ENCODE results near the gene SNX24.
"Not testable (repeated sequence)": the region's sequence is repeated elsewhere in the genome, so short reads cannot be mapped to it uniquely, and the experiment has no call there.

SNX24 gene

GRCh38 chr5:122972877-122973276 lies 127.5 kb downstream of the SNX24 start:
- DNase-seq = peak; percentile 5

GRCh38 chr5:122973759-122974158 lies 128.3 kb downstream of the SNX24 start:
- DNase-seq = not testable (repeated sequence)

- DNase-seq = not testable (repeated sequence)
Observed at GRCh38 chr5:122974251-122974650, 128.8 kb downstream of the SNX24 start.

GRCh38 chr5:122977319-122977718 lies 131.9 kb downstream of the SNX24 start:
- no peak for DNase-seq

- no peak for DNase-seq
Observed at GRCh38 chr5:122978068-122978467, 132.7 kb downstream of the SNX24 start.

GRCh38 chr5:122978644-122979297 lies 133.4 kb downstream of the SNX24 start:
- no peak for DNase-seq

GRCh38 chr5:122981846-122982245 lies 136.4 kb downstream of the SNX24 start:
- DNase-seq = no peak

- DNase-seq = no peak
Observed at GRCh38 chr5:122982376-122982775, 137.0 kb downstream of the SNX24 start.

GRCh38 chr5:122984425-122984824 lies 139.0 kb downstream of the SNX24 start:
- DNase-seq = no peak

- DNase-seq = peak; percentile 34
Observed at GRCh38 chr5:122985006-122985700, 139.7 kb downstream of the SNX24 start.

GRCh38 chr5:122985954-122986721 lies 140.7 kb downstream of the SNX24 start:
- no peak for DNase-seq

GRCh38 chr5:122996091-122996490 lies 150.7 kb downstream of the SNX24 start:
- no peak for DNase-seq

GRCh38 chr5:122997294-122997693 lies 151.9 kb downstream of the SNX24 start:
- peak; percentile 65 for DNase-seq

- peak; percentile 31 for DNase-seq
Observed at GRCh38 chr5:122999947-123000563, 154.6 kb downstream of the SNX24 start.

GRCh38 chr5:123000731-123001130 lies 155.3 kb downstream of the SNX24 start:
- DNase-seq = peak; percentile 79

- no peak for DNase-seq
Observed at GRCh38 chr5:123001808-123002207, 156.4 kb downstream of the SNX24 start.

- peak; percentile 7 for DNase-seq
Observed at GRCh38 chr5:123007182-123007581, 161.8 kb downstream of the SNX24 start.

GRCh38 chr5:123007754-123008153 lies 162.3 kb downstream of the SNX24 start:
- no peak for DNase-seq

- DNase-seq = no peak
Observed at GRCh38 chr5:123012321-123012720, 166.9 kb downstream of the SNX24 start.

- DNase-seq = peak; percentile 61
Observed at GRCh38 chr5:123014689-123015088, 169.3 kb downstream of the SNX24 start.

GRCh38 chr5:123028222-123028621 lies 182.8 kb downstream of the SNX24 start:
- DNase-seq = no peak

GRCh38 chr5:123033157-123033671 lies 187.8 kb downstream of the SNX24 start:
- DNase-seq = peak; percentile 18

- peak; percentile 91 for DNase-seq
Observed at GRCh38 chr5:123035360-123035917, 190.0 kb downstream of the SNX24 start.

Measured in DMS53 (cell line).